IPS-20b (cell line): ENCODE data around the gene NADSYN1.

Experiments used
- H3K27ac ChIP-seq: one replicate; pipeline ENCODE4 v1.5.1; 2013; ENCODE audit warnings: low read length
- H3K27me3 ChIP-seq: 2 replicates; pipeline ENCODE4 v1.6.1; 2013; ENCODE audit warnings: mild to moderate bottlenecking, low read length, inconsistent platforms; ENCODE audit not compliant: insufficient read depth
- H3K36me3 ChIP-seq: 2 replicates; pipeline ENCODE4 v1.6.1; 2013; ENCODE audit warnings: low read depth, mild to moderate bottlenecking, inconsistent platforms, low read length, moderate library complexity; ENCODE audit not compliant: insufficient read depth
- H3K4me1 ChIP-seq: 2 replicates; pipeline ENCODE4 v1.6.1; 2013; ENCODE audit warnings: mild to moderate bottlenecking, control low read depth, inconsistent platforms, low read length, moderate library complexity; ENCODE audit not compliant: insufficient read depth
- H3K4me3 ChIP-seq: 2 replicates; pipeline ENCODE4 v1.5.1; 2013; ENCODE audit warnings: mild to moderate bottlenecking, low read length, inconsistent platforms
- H3K9ac ChIP-seq: 2 replicates; pipeline ENCODE4 v1.6.1; 2013; ENCODE audit warnings: low read depth, mild to moderate bottlenecking, inconsistent platforms, low read length, moderate library complexity
- H3K9me3 ChIP-seq: 2 replicates; pipeline ENCODE4 v1.6.1; 2013; ENCODE audit warnings: mild to moderate bottlenecking, low read depth, low read length, inconsistent platforms; ENCODE audit not compliant: insufficient read depth

Gene NADSYN1

DNA sequence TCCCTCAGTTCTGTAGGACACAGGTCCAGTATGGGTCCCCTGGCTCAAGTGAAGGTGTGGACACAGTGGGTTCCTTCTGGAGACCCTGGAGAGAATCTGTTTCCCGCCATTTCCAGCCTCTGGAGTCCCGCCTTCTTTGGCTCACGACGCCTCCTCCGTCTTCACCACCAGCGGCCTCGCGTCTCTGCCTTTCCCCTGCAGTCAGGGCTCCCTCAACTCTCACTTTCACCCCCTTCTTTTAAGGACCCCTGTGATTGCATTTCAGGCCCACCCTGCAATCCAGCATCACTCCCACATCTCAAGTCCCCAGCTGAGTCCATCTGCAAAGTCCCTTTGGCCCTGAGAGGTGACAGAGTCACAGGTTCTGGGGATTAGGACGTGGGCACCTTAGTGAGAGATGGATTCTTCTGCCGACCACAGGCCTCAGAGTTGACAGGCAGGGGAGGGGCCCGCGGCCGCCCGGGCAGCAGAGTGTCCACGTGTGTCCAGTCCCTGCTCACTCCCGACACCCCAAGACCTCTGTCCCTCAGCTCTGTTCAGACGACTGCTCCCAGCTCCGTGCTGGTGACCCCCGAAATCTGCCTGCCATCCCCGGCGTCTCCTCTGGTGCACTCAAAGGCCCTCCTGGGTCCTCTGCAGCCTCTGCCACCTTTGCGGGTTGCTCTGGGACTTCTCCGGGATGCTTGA, 37.2 kb downstream of the NADSYN1 start:
- Histone ChIP-seq H3K27me3 (no peaks in the 10 kb centered on the region), H3K4me3 (no peak overlapping the region), H3K9ac (no peak overlapping the region), H3K9me3 (no peaks in the 10 kb centered on the region), H3K36me3 (peaks cover 21% of the 10 kb centered on the region), H3K27ac (no peak overlapping the region), H3K4me1 (no peaks in the 10 kb centered on the region)

GRCh38 chr11:71490731-71491390, 37.9 kb downstream of the NADSYN1 start:
- H3K4me1 ChIP-seq, result no peaks in the 10 kb centered on the region

DNA sequence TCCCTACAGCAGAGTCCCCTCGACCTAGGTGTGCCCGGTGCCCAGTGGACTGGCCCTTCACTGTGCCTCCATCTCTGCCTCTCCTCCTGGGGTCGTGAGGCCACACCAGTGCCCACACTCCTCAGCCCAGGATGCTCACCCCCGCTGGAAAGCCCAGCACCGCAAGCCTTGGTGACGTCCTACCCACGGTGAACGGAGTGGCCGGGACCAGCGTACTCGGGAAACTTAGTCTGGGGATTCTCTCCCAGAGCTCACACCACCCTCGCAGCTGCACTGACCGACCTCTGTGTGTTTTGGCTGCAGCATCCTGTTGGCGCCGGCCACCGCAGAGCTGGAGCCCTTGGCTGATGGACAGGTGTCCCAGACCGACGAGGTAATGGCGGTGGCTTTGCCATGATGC, 38.5 kb downstream of the NADSYN1 start:
- no peaks in the 10 kb centered on the region for H3K4me1 ChIP-seq
- H3K36me3 ChIP-seq, result peaks cover 16% of the 10 kb centered on the region

More at GRCh38 chr11:71490731-71491390, 37.9 kb downstream of the NADSYN1 start:
- Histone ChIP-seq H3K27ac (no peak overlapping the region), H3K36me3 (peaks cover 18% of the 10 kb centered on the region), H3K27me3 (no peaks in the 10 kb centered on the region), H3K9me3 (no peaks in the 10 kb centered on the region), H3K4me3 (no peak overlapping the region), H3K9ac (no peak overlapping the region)

GRCh38 chr11:71491940-71492339, 38.9 kb downstream of the NADSYN1 start:
- H3K9me3 ChIP-seq, result no peaks in the 10 kb centered on the region
- no peak overlapping the region for H3K9ac ChIP-seq
- no peaks in the 10 kb centered on the region for H3K4me1 ChIP-seq
- peaks cover 18% of the 10 kb centered on the region for H3K36me3 ChIP-seq
- no peaks in the 10 kb centered on the region for H3K27me3 ChIP-seq
- H3K4me3 ChIP-seq, result no peak overlapping the region
- H3K27ac ChIP-seq, result no peak overlapping the region

More for the DNA sequence above, 38.5 kb downstream of the NADSYN1 start:
- Histone ChIP-seq H3K27me3 (no peaks in the 10 kb centered on the region), H3K9me3 (no peaks in the 10 kb centered on the region), H3K4me3 (no peak overlapping the region), H3K9ac (no peak overlapping the region), H3K27ac (no peak overlapping the region)

DNA sequence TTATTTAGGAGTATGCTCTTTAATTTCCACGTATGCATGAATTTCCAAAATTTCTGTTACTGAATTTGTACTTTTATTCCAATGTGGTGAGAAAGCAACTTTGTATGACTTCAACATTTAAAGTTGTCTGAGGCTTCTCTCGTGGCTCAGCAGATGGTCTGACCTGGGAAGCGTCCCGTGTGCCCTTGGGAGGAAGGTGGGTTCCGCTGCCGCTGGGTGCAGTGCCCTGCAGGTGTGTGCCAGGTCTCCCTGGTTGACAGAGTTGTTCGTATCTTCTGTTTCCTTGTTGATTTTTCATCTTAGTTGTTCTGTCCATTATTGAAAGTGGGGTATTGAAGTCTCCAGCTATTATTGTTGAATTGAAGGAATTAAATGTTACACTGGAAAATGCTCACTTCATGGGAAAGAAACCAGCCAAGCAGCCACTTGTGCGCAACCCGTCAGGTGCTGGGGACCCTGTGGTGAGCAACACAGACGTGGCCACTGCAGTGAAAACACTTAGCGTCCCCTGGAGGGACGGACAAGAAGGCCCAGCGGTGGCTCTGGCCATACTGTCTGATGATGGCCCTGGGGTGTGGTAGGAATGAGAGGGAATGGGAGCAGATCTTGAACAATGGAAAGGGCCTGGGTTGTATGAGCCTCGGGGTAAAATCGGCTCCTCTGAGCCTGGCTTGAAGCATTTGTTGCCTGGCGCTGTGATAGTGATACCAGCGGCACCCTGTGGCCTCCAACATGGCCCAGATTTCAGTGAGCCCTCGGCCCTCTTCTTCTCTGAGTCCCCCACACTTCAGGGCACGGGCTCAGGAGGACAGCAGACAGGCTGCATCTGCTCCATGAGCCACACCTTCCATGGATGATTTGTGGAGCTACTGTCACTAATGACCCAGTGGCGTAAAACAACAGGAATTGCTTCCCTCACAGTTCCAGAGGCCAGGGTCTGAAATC, 42.6 kb downstream of the NADSYN1 start:
- Histone ChIP-seq H3K36me3 (peaks cover 46% of the 10 kb centered on the region), H3K9ac (no peak overlapping the region), H3K4me3 (no peak overlapping the region), H3K27ac (no peak overlapping the region), H3K4me1 (no peaks in the 10 kb centered on the region), H3K27me3 (no peaks in the 10 kb centered on the region), H3K9me3 (no peaks in the 10 kb centered on the region)

DNA sequence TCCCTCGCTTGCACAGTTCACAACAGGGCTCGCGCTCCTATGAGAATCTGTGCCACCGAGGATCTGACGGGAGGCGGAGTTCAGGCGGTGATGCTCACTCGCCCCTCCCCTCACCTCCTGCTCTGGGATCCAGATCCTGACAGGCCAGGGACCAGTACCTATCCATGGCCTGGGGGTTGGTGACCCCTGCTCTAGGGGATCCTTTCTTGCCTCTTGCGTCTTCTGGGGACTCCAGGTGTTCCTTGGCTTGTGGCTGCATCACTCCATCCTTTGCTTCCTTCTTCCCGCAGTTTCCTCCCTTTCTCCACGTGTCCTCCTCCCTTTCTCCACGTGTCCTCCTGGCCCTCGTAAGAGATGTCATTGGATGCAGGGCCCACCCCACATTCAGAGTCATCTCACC, 43.4 kb downstream of the NADSYN1 start:
- Histone ChIP-seq H3K9me3 (no peaks in the 10 kb centered on the region), H3K36me3 (peaks cover 42% of the 10 kb centered on the region), H3K27me3 (no peaks in the 10 kb centered on the region), H3K9ac (no peak overlapping the region), H3K27ac (no peak overlapping the region), H3K4me3 (no peak overlapping the region), H3K4me1 (no peaks in the 10 kb centered on the region)

DNA sequence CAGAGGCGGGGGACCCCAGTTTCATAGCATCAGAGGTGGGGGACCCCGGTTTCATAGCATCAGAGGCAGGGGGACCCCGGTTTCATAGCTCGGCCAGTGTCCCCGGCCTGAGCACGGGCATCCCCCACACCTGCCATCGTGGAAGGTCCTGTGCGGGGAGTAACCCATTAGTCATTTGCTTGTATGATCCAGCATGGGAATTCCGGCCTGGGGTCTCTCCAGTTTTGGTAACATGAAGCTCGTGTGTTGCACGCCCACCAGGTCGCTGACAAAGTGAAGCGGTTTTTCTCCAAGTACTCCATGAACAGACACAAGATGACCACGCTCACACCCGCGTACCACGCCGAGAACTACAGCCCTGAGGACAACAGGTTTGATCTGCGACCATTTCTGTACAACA, 45.1 kb downstream of the NADSYN1 start:
- Histone ChIP-seq H3K9ac (no peak overlapping the region), H3K27ac (no peak overlapping the region), H3K27me3 (no peaks in the 10 kb centered on the region), H3K36me3 (peaks cover 42% of the 10 kb centered on the region), H3K9me3 (no peaks in the 10 kb centered on the region), H3K4me3 (no peak overlapping the region), H3K4me1 (no peaks in the 10 kb centered on the region)

- no peaks in the 10 kb centered on the region for H3K4me1 ChIP-seq
- no peak overlapping the region for H3K27ac ChIP-seq
These were observed 46.1 kb downstream of the NADSYN1 start for GRCh38 chr11:71499125-71499524.

GRCh38 chr11:71499546-71499945, 46.5 kb downstream of the NADSYN1 start:
- H3K4me3 ChIP-seq, result no peak overlapping the region

More at GRCh38 chr11:71499125-71499524, 46.1 kb downstream of the NADSYN1 start:
- H3K4me3 ChIP-seq, result no peak overlapping the region
- H3K9ac ChIP-seq, result no peak overlapping the region
- H3K36me3 ChIP-seq, result peaks cover 42% of the 10 kb centered on the region
- H3K27me3 ChIP-seq, result no peaks in the 10 kb centered on the region
- no peaks in the 10 kb centered on the region for H3K9me3 ChIP-seq

DNA sequence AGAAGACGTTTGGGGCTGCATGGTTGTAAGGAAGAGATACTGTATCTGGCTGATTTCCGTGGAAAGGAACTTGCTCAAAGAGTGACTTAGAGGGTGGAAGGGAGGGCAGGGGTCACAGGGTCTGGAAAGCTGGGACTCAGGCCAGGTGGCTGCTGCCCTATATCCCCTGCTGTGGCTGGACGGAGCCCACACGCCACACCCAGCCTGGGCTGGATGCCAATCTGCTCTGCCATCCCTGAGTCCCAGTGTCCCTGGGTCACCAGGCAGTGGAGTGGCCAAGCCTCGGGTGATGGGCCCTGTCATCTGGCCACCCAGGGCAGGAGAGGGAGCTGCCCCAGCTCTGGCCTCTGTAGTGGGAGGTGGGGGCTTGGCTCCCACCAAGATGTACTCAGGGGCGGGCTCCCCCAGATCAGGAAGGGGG, 47.6 kb downstream of the NADSYN1 start:
- Histone ChIP-seq H3K9ac (no peak overlapping the region), H3K4me3 (no peak overlapping the region), H3K27ac (no peak overlapping the region), H3K9me3 (no peaks in the 10 kb centered on the region), H3K36me3 (peaks cover 35% of the 10 kb centered on the region), H3K4me1 (peaks cover 7% of the 10 kb centered on the region; the same call in 1 of the 2 replicates), H3K27me3 (no peaks in the 10 kb centered on the region)

More at GRCh38 chr11:71499546-71499945, 46.5 kb downstream of the NADSYN1 start:
- H3K27ac ChIP-seq, result no peak overlapping the region
- H3K9me3 ChIP-seq, result no peaks in the 10 kb centered on the region
- no peaks in the 10 kb centered on the region; the same call in 1 of the 2 replicates for H3K4me1 ChIP-seq
- peaks cover 42% of the 10 kb centered on the region for H3K36me3 ChIP-seq
- no peak overlapping the region for H3K9ac ChIP-seq
- H3K27me3 ChIP-seq, result no peaks in the 10 kb centered on the region
